Uterus (tissue), 2 donors: ENCODE measurements around the gene RNU5B-1.

Source experiments
- CTCF ChIP-seq, 4 experiments: fragments of 200-600 bp in 2 of 4; fragments of 450-650 bp in 2 of 4; sonication (generic) in 2 of 4; IDR thresholded peaks; one replicate each; pipeline ENCODE4 v1.5.1; 2016 to 2019; ENCODE audit warnings: antibody characterized with exemption in 4 of 4, mild to moderate bottlenecking in 2 of 4, moderate library complexity in 1 of 4
- POLR2A ChIP-seq, 2 donors: fragments of 450-650 bp; IDR thresholded peaks; one replicate each; pipeline ENCODE4 v1.6.1; 2016; ENCODE audit warnings: antibody characterized with exemption in 2 of 2, mild to moderate bottlenecking in 1 of 2, moderate library complexity in 1 of 2

DNA sequence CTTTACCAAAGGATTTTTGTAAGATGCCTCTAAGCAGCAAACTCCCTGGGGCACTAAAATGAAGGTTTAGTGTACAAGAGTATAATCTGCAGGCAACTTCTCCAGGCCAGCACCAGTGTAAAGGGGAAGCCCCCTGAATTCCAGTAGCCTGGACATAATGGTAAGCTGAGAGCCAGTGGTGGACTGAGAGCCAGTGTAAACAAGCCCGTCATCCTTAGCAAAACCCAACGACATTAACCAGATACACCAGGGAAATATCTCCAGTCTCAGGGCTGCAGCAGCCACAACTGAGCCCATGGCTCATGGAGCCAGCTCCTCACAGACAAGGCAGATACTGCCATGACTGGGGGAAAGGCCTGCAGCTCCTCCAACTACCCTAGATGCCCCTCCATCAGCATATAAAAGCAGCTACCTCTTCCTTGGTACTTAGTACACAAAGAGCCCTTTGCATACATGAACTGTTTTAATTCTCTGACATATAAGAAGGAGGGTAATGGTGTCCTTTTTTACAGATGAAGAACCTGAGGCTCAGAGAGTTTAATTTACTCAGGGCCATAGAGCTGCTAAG, 39.5 kb upstream of the RNU5B-1 start:
- TF ChIP-seq CTCF (IDR thresholded peaks at IDR 0.05) (no peak), POLR2A (IDR thresholded peaks at IDR 0.05) (no peak)
